GM06990 (cell line): Measurements from ENCODE around the gene HTR3A.

Experiments used
- DNase-seq: peaks from one replicate; pipeline ENCODE4 v3.0.0-alpha.2; 2011; ENCODE audit not compliant: insufficient read length; ENCODE audit errors: extremely low read depth
- H3K27me3 ChIP-seq: replicated peaks from 2 replicates; pipeline ENCODE4 v1.6.0; 2011; ENCODE audit warnings: low read length; ENCODE audit not compliant: control insufficient read depth, insufficient read depth
- H3K36me3 ChIP-seq: 2 replicates; pipeline ENCODE4 v1.5.1; 2011; ENCODE audit warnings: low read length; ENCODE audit not compliant: control insufficient read depth, insufficient read depth
- H3K4me3 ChIP-seq: replicated peaks from 2 replicates; pipeline ENCODE4 v1.5.1; 2011; ENCODE audit warnings: low read depth, mild to moderate bottlenecking, control low read depth, low read length
- CTCF ChIP-seq: IDR thresholded peaks from 2 replicates; pipeline ENCODE4 v1.5.1; 2011; ENCODE audit warnings: low read length, control low read depth, mild to moderate bottlenecking, inconsistent platforms; ENCODE audit not compliant: insufficient read depth, poor library complexity, severe bottlenecking

The HTR3A gene

GRCh38 chr11:113967361-113967760 lies 7.5 kb upstream of the HTR3A start:
- Histone ChIP-seq H3K36me3 (no peaks in the 10 kb centered on the region), H3K27me3 (no peaks in the 10 kb centered on the region; the same call in 1 of the 2 replicates), H3K4me3 (no peak overlapping the region)
- no peak for TF ChIP-seq CTCF
- DNase-seq = no peak

GRCh38 chr11:113971506-113972195 lies 3.3 kb upstream of the HTR3A start:
- Histone ChIP-seq H3K27me3 (no peaks in the 10 kb centered on the region; the same call in 1 of the 2 replicates), H3K36me3 (no peaks in the 10 kb centered on the region), H3K4me3 (no peak overlapping the region)
- DNase-seq = no peak
- no peak for TF ChIP-seq CTCF

DNA sequence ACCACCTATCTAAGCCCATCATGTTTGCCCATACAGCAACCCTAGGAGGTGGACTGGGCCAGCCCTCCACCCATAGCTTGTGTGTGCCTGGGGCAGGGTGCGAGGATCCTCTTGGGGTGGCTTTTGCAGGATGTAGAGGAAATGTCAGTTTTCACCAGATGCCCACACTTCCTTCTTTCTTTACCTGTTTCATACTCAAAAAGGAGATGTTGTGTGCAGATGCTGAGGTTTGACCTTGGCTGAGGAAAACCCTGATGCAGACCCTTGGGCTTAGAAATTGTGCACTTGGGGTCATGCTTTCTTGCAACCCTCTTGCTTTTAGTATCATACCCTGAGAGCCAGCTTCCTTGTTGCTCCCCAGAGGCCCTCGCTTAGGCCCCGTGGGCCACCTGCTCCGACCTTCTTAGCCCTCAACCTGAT lies 2.2 kb downstream of the HTR3A start:
- H3K4me3 ChIP-seq = no peak overlapping the region
- no peaks in the 10 kb centered on the region; the same call in none of the 2 replicates for H3K27me3 ChIP-seq
- no peak for DNase-seq
- no peak for TF ChIP-seq CTCF
- no peaks in the 10 kb centered on the region for H3K36me3 ChIP-seq

- no peak for TF ChIP-seq CTCF
- Histone ChIP-seq H3K36me3 (no peaks in the 10 kb centered on the region), H3K4me3 (no peak overlapping the region), H3K27me3 (no peaks in the 10 kb centered on the region; the same call in none of the 2 replicates)
- no peak for DNase-seq
Observed at GRCh38 chr11:113977701-113978100, 2.8 kb downstream of the HTR3A start.

GRCh38 chr11:113979431-113979830 lies 4.5 kb downstream of the HTR3A start:
- TF ChIP-seq CTCF = no peak
- Histone ChIP-seq H3K36me3 (no peaks in the 10 kb centered on the region), H3K27me3 (no peaks in the 10 kb centered on the region; the same call in none of the 2 replicates), H3K4me3 (no peak overlapping the region)
- DNase-seq = no peak
